T-helper 17 cell (primary cell): ENCODE data around the gene ADISSP. TPM values are rescaled to one million over a fixed set of nuclear protein-coding genes. Genes with fewer than 3 reads are reported as not detected.

Experiments used
- ATAC-seq: fragments of 150-1000 bp; cut with Tn5 transposase; 2 replicates; pipeline ENCODE4 v1.10.0; 2021; ENCODE audit warnings: mild to moderate bottlenecking, moderate library complexity
- DNase-seq, 3 donors: peaks; one replicate each; pipeline versions ENCODE4 v3.0.0 to v3.0.0-alpha.2; 2020 to 2021
- H3K9me3 ChIP-seq: one replicate; pipeline ENCODE4 v1.7.0; 2013; ENCODE audit warnings: low read length, mild to moderate bottlenecking; ENCODE audit not compliant: control insufficient read depth, poor library complexity, severe bottlenecking
- H3K27ac Mint-ChIP-seq: one replicate; pipeline ENCODE4 v1.8.0; 2022; ENCODE audit warnings: mild to moderate bottlenecking, moderate library complexity, mixed read lengths
- H3K27me3 Mint-ChIP-seq: one replicate; pipeline ENCODE4 v1.8.0; 2022; ENCODE audit warnings: mixed read lengths
- H3K36me3 Mint-ChIP-seq: one replicate; pipeline ENCODE4 v1.8.0; 2022; ENCODE audit warnings: low read depth, mixed read lengths
- H3K4me1 Mint-ChIP-seq: one replicate; pipeline ENCODE4 v1.8.0; 2022; ENCODE audit warnings: mild to moderate bottlenecking, mixed read lengths
- H3K4me3 Mint-ChIP-seq: one replicate; pipeline ENCODE4 v1.8.0; 2022; ENCODE audit warnings: mild to moderate bottlenecking, moderate library complexity, mixed read lengths
- total RNA-seq, 4 donors: library from RNA in 2 of 4; stranded (reverse) in 2 of 4; gene quantifications; one replicate each; pipeline ENCODE4 v1.2.3 and lab custom pipeline; 2022 to 2026

Gene ADISSP
- total RNA-seq, 2 donors from 2014 or later: 13.3 to 19.0 TPM

DNA sequence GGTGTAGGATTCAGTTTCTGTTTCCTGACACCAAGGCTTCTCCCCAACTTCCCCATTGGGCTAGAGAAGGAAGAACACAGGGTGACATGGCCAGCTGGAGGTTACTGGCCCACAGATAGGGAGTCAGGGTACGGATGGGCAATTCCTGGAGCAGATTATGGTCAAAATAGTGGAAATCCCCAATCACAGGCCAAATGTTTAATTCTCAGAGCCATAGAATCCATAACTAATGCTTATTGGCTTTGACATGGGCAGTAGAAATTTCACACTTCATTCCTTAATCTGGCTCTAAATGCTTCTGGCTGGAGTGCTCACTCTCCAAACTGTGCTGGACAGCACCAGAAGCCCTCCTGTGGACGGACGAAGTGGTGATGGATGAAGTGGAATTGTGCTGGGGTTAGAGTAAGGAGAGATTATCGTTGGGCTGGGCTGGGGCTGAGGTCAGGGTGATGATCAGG, 56.0 kb downstream of the ADISSP start:
- Mint-ChIP-seq H3K4me1 (peaks cover 9% of the 10 kb centered on the region), H3K4me3 (no peak overlapping the region), H3K27ac (no peak overlapping the region), H3K27me3 (peaks cover 18% of the 10 kb centered on the region), H3K36me3 (peaks cover 3% of the 10 kb centered on the region)
- no peaks in the 10 kb centered on the region for H3K9me3 ChIP-seq
- ATAC-seq (no peak), DNase-seq (no peak)

DNA sequence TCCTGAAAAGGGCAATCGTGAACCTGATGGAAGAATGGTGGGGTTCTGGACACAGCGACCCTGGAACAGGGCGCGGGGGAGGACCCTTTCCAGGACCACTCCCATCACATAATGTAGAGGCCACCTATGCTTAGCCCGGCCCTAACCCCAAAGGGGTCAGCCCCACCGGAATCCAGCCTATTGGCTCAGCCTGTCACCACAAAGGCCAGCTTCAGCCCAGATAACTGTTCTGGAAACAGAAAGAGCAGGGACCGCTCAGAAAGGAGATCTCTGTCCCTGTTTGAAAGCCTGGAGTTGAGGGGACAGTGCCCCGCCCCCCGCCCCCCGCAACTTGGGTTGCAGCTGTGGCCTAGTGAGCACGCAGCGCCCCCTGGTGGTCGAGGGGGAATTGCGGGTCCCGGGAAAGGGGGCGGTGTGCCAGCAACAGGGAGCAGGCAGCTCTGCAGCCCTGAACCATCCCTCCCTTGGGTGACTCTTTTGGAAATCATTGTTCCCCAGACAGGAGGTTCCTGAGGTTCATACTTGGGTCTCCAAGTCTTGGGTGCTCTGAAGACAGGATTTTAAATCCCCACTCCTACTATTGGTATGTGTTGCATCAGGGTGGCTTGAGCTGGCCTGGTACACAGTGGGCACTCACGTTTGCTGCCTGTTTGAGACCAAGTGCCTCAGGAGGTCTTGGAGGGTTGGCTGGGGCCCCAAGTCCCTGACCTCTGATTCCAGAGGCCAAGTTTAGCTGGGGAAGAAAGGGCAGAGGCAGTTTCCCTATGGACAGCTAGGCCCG, 56.7 kb downstream of the ADISSP start:
- H3K36me3 Mint-ChIP-seq: peaks cover 3% of the 10 kb centered on the region
- DNase-seq (peak; percentile 62 to 79 (median 67)), ATAC-seq (peak; percentile 66)
- H3K4me3 Mint-ChIP-seq: no peak overlapping the region
- H3K27ac Mint-ChIP-seq: no peak overlapping the region
- peaks cover 9% of the 10 kb centered on the region for H3K4me1 Mint-ChIP-seq
- no peaks in the 10 kb centered on the region for H3K9me3 ChIP-seq
- peaks cover 18% of the 10 kb centered on the region for H3K27me3 Mint-ChIP-seq

- H3K9me3 ChIP-seq: no peaks in the 10 kb centered on the region
- Mint-ChIP-seq H3K27ac (no peak overlapping the region), H3K36me3 (peaks cover 3% of the 10 kb centered on the region), H3K27me3 (peaks cover 18% of the 10 kb centered on the region), H3K4me1 (peaks cover 9% of the 10 kb centered on the region), H3K4me3 (no peak overlapping the region)
- DNase-seq (no peak), ATAC-seq (no peak)
These were observed 57.5 kb downstream of the ADISSP start for GRCh38 chr20:3710011-3710466.

GRCh38 chr20:3707508-3707899, 60.0 kb downstream of the ADISSP start:
- Mint-ChIP-seq H3K27me3 (peaks cover 27% of the 10 kb centered on the region), H3K36me3 (peaks cover 3% of the 10 kb centered on the region), H3K27ac (no peak overlapping the region)

GRCh38 chr20:3706774-3707507, 60.6 kb downstream of the ADISSP start:
- Mint-ChIP-seq H3K4me3 (no peak overlapping the region), H3K4me1 (peaks cover 8% of the 10 kb centered on the region), H3K27me3 (peaks cover 23% of the 10 kb centered on the region), H3K27ac (no peak overlapping the region), H3K36me3 (peaks cover 3% of the 10 kb centered on the region)
- DNase-seq (no peak), ATAC-seq (no peak)
- H3K9me3 ChIP-seq: no peaks in the 10 kb centered on the region

More at GRCh38 chr20:3707508-3707899, 60.0 kb downstream of the ADISSP start:
- ATAC-seq: no peak
- Mint-ChIP-seq H3K4me1 (peaks cover 9% of the 10 kb centered on the region), H3K4me3 (no peak overlapping the region)
- DNase-seq: no peak
- H3K9me3 ChIP-seq: no peaks in the 10 kb centered on the region

GRCh38 chr20:3705970-3706739, 61.4 kb downstream of the ADISSP start:
- Mint-ChIP-seq H3K4me3 (no peak overlapping the region), H3K4me1 (peaks cover 5% of the 10 kb centered on the region), H3K27ac (no peak overlapping the region), H3K27me3 (peaks cover 15% of the 10 kb centered on the region), H3K36me3 (no peaks in the 10 kb centered on the region)
- no peak for ATAC-seq
- H3K9me3 ChIP-seq: no peaks in the 10 kb centered on the region
- no peak for DNase-seq

DNA sequence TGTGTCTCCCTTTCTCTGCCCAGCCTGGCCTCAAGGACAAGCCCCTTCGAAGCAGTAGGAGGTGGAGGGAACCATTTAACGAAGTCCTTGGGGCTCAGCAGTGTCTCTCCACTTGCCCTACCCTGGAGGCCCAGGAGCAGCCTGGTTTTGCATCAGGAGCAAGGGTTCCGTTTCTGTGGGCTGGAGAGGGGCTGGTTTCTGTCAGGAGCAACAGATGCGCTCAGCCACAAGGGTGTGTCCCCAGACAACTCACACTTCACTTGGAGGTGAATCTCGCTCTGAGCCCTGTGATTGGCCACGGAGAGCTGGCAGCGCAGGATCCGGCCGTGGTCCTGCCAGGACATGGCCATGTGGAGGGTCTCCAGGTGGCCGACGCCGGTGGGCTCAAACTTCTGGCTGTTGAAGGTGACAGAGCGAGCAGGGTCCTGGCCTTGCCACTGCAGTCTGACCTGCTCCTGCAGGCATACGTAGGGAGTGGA, 62.0 kb downstream of the ADISSP start:
- Mint-ChIP-seq H3K4me3 (no peak overlapping the region), H3K27ac (no peak overlapping the region), H3K36me3 (no peaks in the 10 kb centered on the region), H3K27me3 (peaks cover 14% of the 10 kb centered on the region), H3K4me1 (peaks cover 5% of the 10 kb centered on the region)
- ATAC-seq (no peak), DNase-seq (no peak)
- no peaks in the 10 kb centered on the region for H3K9me3 ChIP-seq

DNA sequence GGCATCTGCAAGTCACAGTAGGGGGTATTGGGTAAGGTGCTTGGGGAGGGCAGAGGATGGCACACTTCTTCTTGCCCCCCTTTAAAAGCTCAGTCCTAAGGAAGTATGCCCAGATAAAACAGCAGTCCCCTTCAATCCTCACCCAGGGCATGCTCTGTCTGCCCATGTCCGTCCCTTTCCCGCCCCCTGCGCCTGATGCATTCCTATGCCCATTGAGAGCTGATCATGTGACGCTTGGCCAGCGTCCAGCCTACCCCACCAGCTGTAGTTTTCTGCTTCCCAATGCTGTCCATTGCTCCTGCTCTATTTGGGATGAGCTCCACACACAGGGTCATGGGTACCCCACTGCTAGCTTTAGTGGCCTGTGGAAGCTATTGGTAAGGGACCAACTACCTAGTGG, 63.5 kb downstream of the ADISSP start:
- DNase-seq: no peak
- Mint-ChIP-seq H3K4me3 (no peak overlapping the region), H3K36me3 (no peaks in the 10 kb centered on the region), H3K4me1 (peaks cover 4% of the 10 kb centered on the region), H3K27ac (no peak overlapping the region), H3K27me3 (peaks cover 14% of the 10 kb centered on the region)
- H3K9me3 ChIP-seq: no peaks in the 10 kb centered on the region
- no peak for ATAC-seq

Other genes with a start within 250 kb of the ADISSP start
- gene GFRA4, start 104.4 kb downstream of the ADISSP start, total RNA-seq: not detected
- not detected for gene ADAM33, start 85.7 kb downstream of the ADISSP start, total RNA-seq
- gene SIGLEC1, start 55.2 kb downstream of the ADISSP start, total RNA-seq: under 1 TPM; 0.10 to 0.13 TPM
- not detected for gene HSPA12B, start 35.1 kb downstream of the ADISSP start, total RNA-seq
- under 1 TPM in 1 of 2 donors, not detected in 1; 0.18 TPM for gene SPEF1, start 13.7 kb upstream of the ADISSP start, total RNA-seq
- gene CENPB, start 19.0 kb upstream of the ADISSP start, total RNA-seq: 10 to 100 TPM; 36.9 to 40.2 TPM
- 100 to 1,000 TPM; 220 to 223 TPM for gene CDC25B, start 28.6 kb upstream of the ADISSP start, total RNA-seq
- gene AP5S1, start 52.8 kb upstream of the ADISSP start, total RNA-seq: 10 to 100 TPM; 11.3 to 11.9 TPM
- 10 to 100 TPM; 20.1 to 21.1 TPM for gene MAVS, start 79.1 kb upstream of the ADISSP start, total RNA-seq
- gene PANK2, start 121.6 kb upstream of the ADISSP start, total RNA-seq: 10 to 100 TPM; 47.2 to 53.0 TPM
- gene RNF24, start 247.8 kb upstream of the ADISSP start, total RNA-seq: 10 to 100 TPM; 10.0 to 15.9 TPM